A549 treated with Hydrocortisone at 1 μM for 4 hours (cell line): ENCODE data around the gene USP17L28. TPM values are rescaled to one million over a fixed set of nuclear protein-coding genes. Genes with fewer than 3 reads are reported as not detected.

Experiments
- total RNA-seq: library from RNA; stranded (reverse); fragments of 200-300 nt; extraction: Qiagen RNA extraction; gene quantifications from 5 replicates; pipeline ENCODE4 v1.2.3, GENCODE V29; 2022

USP17L28 gene, protein sequence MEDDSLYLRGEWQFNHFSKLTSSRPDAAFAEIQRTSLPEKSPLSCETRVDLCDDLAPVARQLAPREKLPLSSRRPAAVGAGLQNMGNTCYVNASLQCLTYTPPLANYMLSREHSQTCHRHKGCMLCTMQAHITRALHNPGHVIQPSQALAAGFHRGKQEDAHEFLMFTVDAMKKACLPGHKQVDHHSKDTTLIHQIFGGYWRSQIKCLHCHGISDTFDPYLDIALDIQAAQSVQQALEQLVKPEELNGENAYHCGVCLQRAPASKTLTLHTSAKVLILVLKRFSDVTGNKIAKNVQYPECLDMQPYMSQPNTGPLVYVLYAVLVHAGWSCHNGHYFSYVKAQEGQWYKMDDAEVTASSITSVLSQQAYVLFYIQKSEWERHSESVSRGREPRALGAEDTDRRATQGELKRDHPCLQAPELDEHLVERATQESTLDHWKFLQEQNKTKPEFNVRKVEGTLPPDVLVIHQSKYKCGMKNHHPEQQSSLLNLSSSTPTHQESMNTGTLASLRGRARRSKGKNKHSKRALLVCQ
- total RNA-seq = not detected in 5 replicates

DNA sequence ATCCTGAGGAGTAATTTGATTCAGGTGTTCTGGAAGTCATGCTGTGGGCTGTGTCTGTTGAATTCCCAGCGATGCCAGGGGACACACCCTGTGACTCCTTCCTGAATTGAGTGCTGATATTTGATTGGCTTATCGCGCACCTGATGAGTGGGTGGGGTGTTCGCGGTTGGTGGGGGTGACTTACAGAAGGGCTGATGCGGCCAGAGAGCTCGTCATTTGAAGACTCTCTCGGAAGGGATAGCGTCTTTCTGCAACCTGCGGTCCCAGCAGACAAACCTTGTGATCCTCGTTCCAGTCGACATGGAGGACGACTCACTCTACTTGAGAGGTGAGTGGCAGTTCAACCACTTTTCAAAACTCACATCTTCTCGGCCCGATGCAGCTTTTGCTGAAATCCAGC is at the start of gene USP17L28:
TSS of gene USP17L28 (plus strand) at position 301 of the 400 bp plus-strand sequence. CDS start at position 301, 0 bp downstream.

DNA sequence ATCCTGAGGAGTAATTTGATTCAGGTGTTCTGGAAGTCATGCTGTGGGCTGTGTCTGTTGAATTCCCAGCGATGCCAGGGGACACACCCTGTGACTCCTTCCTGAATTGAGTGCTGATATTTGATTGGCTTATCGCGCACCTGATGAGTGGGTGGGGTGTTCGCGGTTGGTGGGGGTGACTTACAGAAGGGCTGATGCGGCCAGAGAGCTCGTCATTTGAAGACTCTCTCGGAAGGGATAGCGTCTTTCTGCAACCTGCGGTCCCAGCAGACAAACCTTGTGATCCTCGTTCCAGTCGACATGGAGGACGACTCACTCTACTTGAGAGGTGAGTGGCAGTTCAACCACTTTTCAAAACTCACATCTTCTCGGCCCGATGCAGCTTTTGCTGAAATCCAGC is 23.8 kb upstream of the USP17L28 start, which contains the start of gene USP17L24:
TSS of gene USP17L24 (plus strand) at position 301 of the 400 bp plus-strand sequence. CDS start at position 301, 0 bp downstream.

DNA sequence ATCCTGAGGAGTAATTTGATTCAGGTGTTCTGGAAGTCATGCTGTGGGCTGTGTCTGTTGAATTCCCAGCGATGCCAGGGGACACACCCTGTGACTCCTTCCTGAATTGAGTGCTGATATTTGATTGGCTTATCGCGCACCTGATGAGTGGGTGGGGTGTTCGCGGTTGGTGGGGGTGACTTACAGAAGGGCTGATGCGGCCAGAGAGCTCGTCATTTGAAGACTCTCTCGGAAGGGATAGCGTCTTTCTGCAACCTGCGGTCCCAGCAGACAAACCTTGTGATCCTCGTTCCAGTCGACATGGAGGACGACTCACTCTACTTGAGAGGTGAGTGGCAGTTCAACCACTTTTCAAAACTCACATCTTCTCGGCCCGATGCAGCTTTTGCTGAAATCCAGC is 19.1 kb upstream of the USP17L28 start, which contains the start of gene USP17L25:
TSS of gene USP17L25 (plus strand) at position 301 of the 400 bp plus-strand sequence. CDS start at position 301, 0 bp downstream.

DNA sequence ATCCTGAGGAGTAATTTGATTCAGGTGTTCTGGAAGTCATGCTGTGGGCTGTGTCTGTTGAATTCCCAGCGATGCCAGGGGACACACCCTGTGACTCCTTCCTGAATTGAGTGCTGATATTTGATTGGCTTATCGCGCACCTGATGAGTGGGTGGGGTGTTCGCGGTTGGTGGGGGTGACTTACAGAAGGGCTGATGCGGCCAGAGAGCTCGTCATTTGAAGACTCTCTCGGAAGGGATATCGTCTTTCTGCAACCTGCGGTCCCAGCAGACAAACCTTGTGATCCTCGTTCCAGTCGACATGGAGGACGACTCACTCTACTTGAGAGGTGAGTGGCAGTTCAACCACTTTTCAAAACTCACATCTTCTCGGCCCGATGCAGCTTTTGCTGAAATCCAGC is 14.3 kb upstream of the USP17L28 start, which contains the start of gene USP17L26:
TSS of gene USP17L26 (plus strand) at position 301 of the 400 bp plus-strand sequence. CDS start at position 301, 0 bp downstream.

DNA sequence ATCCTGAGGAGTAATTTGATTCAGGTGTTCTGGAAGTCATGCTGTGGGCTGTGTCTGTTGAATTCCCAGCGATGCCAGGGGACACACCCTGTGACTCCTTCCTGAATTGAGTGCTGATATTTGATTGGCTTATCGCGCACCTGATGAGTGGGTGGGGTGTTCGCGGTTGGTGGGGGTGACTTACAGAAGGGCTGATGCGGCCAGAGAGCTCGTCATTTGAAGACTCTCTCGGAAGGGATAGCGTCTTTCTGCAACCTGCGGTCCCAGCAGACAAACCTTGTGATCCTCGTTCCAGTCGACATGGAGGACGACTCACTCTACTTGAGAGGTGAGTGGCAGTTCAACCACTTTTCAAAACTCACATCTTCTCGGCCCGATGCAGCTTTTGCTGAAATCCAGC is 9.6 kb upstream of the USP17L28 start, which contains the start of gene USP17L5:
TSS of gene USP17L5 (plus strand) at position 301 of the 400 bp plus-strand sequence. CDS start at position 301, 0 bp downstream.

DNA sequence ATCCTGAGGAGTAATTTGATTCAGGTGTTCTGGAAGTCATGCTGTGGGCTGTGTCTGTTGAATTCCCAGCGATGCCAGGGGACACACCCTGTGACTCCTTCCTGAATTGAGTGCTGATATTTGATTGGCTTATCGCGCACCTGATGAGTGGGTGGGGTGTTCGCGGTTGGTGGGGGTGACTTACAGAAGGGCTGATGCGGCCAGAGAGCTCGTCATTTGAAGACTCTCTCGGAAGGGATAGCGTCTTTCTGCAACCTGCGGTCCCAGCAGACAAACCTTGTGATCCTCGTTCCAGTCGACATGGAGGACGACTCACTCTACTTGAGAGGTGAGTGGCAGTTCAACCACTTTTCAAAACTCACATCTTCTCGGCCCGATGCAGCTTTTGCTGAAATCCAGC is 4.8 kb upstream of the USP17L28 start, which contains the start of gene USP17L27:
TSS of gene USP17L27 (plus strand) at position 301 of the 400 bp plus-strand sequence. CDS start at position 301, 0 bp downstream.

DNA sequence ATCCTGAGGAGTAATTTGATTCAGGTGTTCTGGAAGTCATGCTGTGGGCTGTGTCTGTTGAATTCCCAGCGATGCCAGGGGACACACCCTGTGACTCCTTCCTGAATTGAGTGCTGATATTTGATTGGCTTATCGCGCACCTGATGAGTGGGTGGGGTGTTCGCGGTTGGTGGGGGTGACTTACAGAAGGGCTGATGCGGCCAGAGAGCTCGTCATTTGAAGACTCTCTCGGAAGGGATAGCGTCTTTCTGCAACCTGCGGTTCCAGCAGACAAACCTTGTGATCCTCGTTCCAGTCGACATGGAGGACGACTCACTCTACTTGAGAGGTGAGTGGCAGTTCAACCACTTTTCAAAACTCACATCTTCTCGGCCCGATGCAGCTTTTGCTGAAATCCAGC is 4.6 kb downstream of the USP17L28 start, which contains the start of gene USP17L29:
TSS of gene USP17L29 (plus strand) at position 301 of the 400 bp plus-strand sequence. CDS start at position 301, 0 bp downstream.

DNA sequence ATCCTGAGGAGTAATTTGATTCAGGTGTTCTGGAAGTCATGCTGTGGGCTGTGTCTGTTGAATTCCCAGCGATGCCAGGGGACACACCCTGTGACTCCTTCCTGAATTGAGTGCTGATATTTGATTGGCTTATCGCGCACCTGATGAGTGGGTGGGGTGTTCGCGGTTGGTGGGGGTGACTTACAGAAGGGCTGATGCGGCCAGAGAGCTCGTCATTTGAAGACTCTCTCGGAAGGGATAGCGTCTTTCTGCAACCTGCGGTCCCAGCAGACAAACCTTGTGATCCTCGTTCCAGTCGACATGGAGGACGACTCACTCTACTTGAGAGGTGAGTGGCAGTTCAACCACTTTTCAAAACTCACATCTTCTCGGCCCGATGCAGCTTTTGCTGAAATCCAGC is 14.1 kb downstream of the USP17L28 start, which contains the start of gene USP17L30:
TSS of gene USP17L30 (plus strand) at position 301 of the 400 bp plus-strand sequence. CDS start at position 301, 0 bp downstream.

Other genes starting within 250 kb of the USP17L28 start
- gene FAM90A26, start 178.5 kb upstream of the USP17L28 start, total RNA-seq = not detected in 5 replicates
- not detected in 5 replicates for gene USP17L10, start 138.2 kb upstream of the USP17L28 start, total RNA-seq
- not detected in 5 replicates for gene USP17L11, start 133.5 kb upstream of the USP17L28 start, total RNA-seq
- gene USP17L12, start 128.7 kb upstream of the USP17L28 start, total RNA-seq = not detected in 5 replicates
- not detected in 5 replicates for gene USP17L13, start 124.0 kb upstream of the USP17L28 start, total RNA-seq
- gene USP17L15, start 114.5 kb upstream of the USP17L28 start, total RNA-seq = not detected in 5 replicates
- gene USP17L17, start 105.0 kb upstream of the USP17L28 start, total RNA-seq = not detected in 5 replicates
- not detected in 5 replicates for gene USP17L18, start 100.3 kb upstream of the USP17L28 start, total RNA-seq
- not detected in 5 replicates for gene USP17L19, start 95.5 kb upstream of the USP17L28 start, total RNA-seq
- gene USP17L20, start 90.8 kb upstream of the USP17L28 start, total RNA-seq = not detected in 5 replicates
- gene USP17L21, start 86.0 kb upstream of the USP17L28 start, total RNA-seq = not detected in 5 replicates
- not detected in 5 replicates for gene USP17L22, start 81.3 kb upstream of the USP17L28 start, total RNA-seq
- not detected in 5 replicates for gene USP17L24, start 23.7 kb upstream of the USP17L28 start, total RNA-seq
- not detected in 5 replicates for gene USP17L25, start 19.0 kb upstream of the USP17L28 start, total RNA-seq
- gene USP17L26, start 14.2 kb upstream of the USP17L28 start, total RNA-seq = not detected in 5 replicates
- not detected in 5 replicates for gene USP17L5, start 9.5 kb upstream of the USP17L28 start, total RNA-seq
- not detected in 5 replicates for gene USP17L27, start 4.7 kb upstream of the USP17L28 start, total RNA-seq
- gene USP17L29, start 4.7 kb downstream of the USP17L28 start, total RNA-seq = not detected in 5 replicates
- gene USP17L30, start 14.2 kb downstream of the USP17L28 start, total RNA-seq = not detected in 5 replicates
- not detected in 5 replicates for gene DEFB131A, start 95.5 kb downstream of the USP17L28 start, total RNA-seq